ENCODE data around the gene SMOC2. TPM values are rescaled to one million over a fixed set of nuclear protein-coding genes. Genes with fewer than 3 reads are reported as not detected.

SMOC2 gene
- total RNA-seq, 1 donor from 2014 or later, result not detected

DNA sequence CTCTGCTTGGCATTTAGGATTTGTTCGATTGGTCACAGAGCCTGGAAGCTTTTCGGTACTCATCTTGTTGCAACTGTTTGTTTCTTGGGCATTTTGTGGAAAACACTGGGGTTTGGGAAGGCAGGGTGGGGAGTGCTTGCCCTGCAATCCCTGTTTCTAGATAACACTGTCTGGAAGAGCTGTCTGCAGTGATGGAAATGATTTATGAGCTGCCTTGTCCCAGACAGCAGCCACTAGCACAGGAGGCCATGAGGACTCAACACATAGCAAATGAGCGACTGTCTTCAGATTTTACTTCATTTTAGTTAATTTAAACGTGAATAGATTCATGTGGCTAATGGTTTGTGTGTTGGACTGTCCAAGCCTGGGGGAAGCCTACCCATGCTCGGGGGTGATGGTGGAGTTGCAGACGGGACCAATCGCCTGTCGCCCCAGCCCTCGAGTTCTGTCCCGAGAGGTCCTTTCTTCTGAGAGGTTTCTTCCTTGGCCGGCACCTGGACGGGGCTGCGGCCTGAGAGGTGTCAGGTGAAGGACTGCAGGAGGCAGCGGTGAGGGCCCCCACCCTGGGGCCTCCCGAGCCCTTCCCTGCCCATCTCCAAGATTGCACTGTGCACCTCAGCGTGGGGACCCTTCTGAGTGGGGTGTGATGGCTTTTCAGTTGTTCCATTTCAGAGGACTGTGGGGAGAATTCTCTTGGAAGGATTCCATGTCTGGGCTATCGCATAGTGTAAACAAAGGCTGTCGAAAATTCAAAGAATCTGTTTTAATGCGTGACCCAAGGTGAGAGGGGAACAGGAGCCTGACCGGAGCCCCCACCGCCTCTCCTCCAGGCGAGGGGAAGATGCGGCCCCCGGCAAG, 55.4 kb downstream of the SMOC2 start:
- Mint-ChIP-seq H3K27ac (ENCODE audit: unreplicated experiment) (no peak overlapping the region), H3K36me3 (ENCODE audit: low read depth, unreplicated experiment) (no peaks in the 10 kb centered on the region), H3K4me1 (ENCODE audit: unreplicated experiment) (no peaks in the 10 kb centered on the region), H3K4me3 (ENCODE audit: unreplicated experiment) (no peak overlapping the region), H3K27me3 (ENCODE audit: unreplicated experiment) (peaks cover 6% of the 10 kb centered on the region), H3K9me3 (ENCODE audit: unreplicated experiment) (no peaks in the 10 kb centered on the region)
- no peak for DNase-seq (ENCODE audit: low spot score)
- TF ChIP-seq, protein P1, sequence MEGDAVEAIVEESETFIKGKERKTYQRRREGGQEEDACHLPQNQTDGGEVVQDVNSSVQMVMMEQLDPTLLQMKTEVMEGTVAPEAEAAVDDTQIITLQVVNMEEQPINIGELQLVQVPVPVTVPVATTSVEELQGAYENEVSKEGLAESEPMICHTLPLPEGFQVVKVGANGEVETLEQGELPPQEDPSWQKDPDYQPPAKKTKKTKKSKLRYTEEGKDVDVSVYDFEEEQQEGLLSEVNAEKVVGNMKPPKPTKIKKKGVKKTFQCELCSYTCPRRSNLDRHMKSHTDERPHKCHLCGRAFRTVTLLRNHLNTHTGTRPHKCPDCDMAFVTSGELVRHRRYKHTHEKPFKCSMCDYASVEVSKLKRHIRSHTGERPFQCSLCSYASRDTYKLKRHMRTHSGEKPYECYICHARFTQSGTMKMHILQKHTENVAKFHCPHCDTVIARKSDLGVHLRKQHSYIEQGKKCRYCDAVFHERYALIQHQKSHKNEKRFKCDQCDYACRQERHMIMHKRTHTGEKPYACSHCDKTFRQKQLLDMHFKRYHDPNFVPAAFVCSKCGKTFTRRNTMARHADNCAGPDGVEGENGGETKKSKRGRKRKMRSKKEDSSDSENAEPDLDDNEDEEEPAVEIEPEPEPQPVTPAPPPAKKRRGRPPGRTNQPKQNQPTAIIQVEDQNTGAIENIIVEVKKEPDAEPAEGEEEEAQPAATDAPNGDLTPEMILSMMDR (IDR thresholded peaks at IDR 0.05; ENCODE audit: unreplicated experiment), result no peak

- Mint-ChIP-seq H3K27me3 (ENCODE audit: unreplicated experiment) (peaks cover 6% of the 10 kb centered on the region), H3K4me3 (ENCODE audit: unreplicated experiment) (no peak overlapping the region), H3K9me3 (ENCODE audit: unreplicated experiment) (no peaks in the 10 kb centered on the region), H3K27ac (ENCODE audit: unreplicated experiment) (no peak overlapping the region), H3K4me1 (ENCODE audit: unreplicated experiment) (no peaks in the 10 kb centered on the region), H3K36me3 (ENCODE audit: low read depth, unreplicated experiment) (no peaks in the 10 kb centered on the region)
- no peak for DNase-seq (ENCODE audit: low spot score)
- TF ChIP-seq, protein P1 (IDR thresholded peaks at IDR 0.05; ENCODE audit: unreplicated experiment), result no peak
These were observed 56.0 kb downstream of the SMOC2 start for GRCh38 chr6:168496997-168497331.

- DNase-seq (ENCODE audit: low spot score), result no peak
- Mint-ChIP-seq H3K4me1 (ENCODE audit: unreplicated experiment) (no peaks in the 10 kb centered on the region), H3K36me3 (ENCODE audit: low read depth, unreplicated experiment) (no peaks in the 10 kb centered on the region), H3K27me3 (ENCODE audit: unreplicated experiment) (peaks cover 6% of the 10 kb centered on the region), H3K4me3 (ENCODE audit: unreplicated experiment) (no peak overlapping the region), H3K27ac (ENCODE audit: unreplicated experiment) (no peak overlapping the region), H3K9me3 (ENCODE audit: unreplicated experiment) (no peaks in the 10 kb centered on the region)
- TF ChIP-seq, protein P1 (IDR thresholded peaks at IDR 0.05; ENCODE audit: unreplicated experiment), result no peak
These were observed 56.4 kb downstream of the SMOC2 start for GRCh38 chr6:168497381-168497780.

DNA sequence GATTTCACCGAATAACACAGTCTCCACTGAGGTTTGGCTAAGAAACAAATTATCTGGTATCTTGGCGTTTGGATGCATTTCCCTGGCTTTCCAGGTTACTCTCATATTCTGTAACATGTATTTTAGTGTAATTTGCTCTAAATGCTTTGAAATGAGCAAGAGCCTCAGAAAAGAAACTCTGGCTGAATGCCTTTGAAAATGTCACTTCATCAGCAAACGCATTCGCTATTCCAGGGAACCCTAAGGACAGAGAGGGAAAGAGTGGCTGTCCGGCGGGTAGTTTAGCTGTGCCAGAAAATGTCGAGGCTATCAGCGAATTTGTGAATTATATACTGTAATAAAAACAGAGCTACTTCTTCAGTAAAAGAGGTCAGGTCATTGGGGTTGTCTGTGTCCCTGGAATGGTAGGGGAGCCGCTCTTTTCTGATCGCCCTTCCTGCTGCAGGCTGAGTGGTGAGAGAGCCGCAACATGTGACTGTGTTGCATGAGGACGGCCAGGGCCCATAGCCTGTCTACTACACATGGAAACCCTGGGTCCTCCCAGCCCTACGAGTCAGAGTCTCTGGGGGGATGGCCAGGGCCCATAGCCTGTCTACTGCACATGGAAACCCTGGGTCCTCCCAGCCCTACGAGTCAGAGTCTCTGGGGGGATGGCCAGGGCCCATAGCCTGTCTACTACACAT, 57.3 kb downstream of the SMOC2 start:
- Mint-ChIP-seq H3K36me3 (ENCODE audit: low read depth, unreplicated experiment) (no peaks in the 10 kb centered on the region), H3K4me3 (ENCODE audit: unreplicated experiment) (no peak overlapping the region), H3K27ac (ENCODE audit: unreplicated experiment) (no peak overlapping the region), H3K27me3 (ENCODE audit: unreplicated experiment) (peaks cover 6% of the 10 kb centered on the region), H3K4me1 (ENCODE audit: unreplicated experiment) (no peaks in the 10 kb centered on the region), H3K9me3 (ENCODE audit: unreplicated experiment) (no peaks in the 10 kb centered on the region)
- DNase-seq (ENCODE audit: low spot score), result no peak
- TF ChIP-seq, protein P1 (IDR thresholded peaks at IDR 0.05; ENCODE audit: unreplicated experiment), result no peak
